Stimulated activated CD8-positive, alpha-beta memory T cell treated with anti-CD3 and anti-CD28 coated beads, Interleukin-4, amount 100 ng/mL, for 4 hours (primary cell): Measurements from ENCODE around the gene PPFIBP1.

Experiments
- DNase-seq, 2 donors: peaks; one replicate each; pipeline ENCODE4 v3.0.0-alpha.2; 2020; ENCODE audit warnings: low read depth in 2 of 2, low spot score in 1 of 2

The PPFIBP1 gene

DNA sequence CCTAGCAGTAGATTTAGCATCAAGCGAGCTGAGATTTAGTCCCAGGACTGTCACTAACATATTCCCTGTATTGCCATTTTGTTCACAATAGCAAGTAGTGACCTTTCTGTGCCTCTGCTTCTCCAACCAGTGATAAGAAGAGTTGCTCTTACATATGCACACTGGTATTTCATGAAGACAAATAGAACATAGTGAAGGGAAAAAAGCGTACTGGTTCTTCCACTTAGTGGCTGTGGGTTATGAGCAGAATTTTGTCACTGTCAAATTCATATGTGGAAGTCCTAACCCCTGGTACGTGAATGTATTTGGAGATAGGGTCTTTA lies 12.3 kb upstream of the PPFIBP1 start:
- no peak for DNase-seq

DNA sequence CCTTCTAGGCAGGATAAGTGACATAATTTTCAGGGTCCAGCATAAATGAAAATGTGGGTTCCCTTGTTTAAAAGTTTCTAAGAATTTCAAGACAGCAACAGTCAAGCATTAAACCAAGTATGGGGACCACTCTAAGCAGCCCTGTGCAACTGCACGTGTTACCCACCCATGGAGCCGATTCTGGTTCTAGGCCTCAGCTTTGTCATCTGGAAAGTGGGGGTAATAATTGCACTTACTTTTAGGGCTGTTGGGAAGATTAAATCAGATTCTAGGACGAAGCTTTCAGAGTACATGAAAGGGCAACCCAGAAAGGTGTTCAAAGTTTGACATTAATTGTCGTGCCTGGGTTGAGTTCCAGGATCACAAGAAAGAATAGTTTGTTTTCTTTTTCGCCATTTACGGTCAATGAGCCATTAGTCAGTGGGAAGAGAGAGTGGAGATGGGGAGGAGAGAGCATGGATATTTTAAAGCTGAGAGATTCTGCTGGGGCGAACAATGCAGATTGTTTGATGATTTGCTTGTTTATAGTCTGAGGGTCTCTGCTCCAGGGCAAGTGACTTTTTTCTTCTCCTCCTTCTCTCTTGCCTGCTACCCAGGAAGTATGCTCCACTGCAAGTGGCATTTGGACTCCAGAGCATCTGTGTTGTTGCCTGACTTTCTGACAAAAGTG lies 10.7 kb upstream of the PPFIBP1 start:
- DNase-seq = no peak

DNA sequence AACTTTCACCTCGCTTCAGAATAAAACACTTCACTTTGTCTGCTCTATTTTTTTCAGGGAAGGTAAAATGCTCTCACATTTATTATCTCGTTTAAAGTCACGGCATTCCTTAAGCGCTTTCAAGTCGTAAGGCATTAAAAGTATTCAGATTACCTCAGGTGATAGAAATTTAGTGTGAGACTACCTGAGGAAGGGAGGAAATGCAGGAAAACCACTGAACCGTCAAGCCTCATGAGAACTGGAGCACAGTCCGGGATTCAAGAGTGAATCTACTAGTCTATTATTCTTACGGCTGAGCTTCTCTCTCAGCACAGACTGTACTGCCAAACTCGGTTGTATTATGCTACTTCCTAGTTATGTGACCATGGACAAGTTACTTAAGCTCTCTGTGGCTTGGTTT lies 8.3 kb upstream of the PPFIBP1 start:
- no peak for DNase-seq

DNA sequence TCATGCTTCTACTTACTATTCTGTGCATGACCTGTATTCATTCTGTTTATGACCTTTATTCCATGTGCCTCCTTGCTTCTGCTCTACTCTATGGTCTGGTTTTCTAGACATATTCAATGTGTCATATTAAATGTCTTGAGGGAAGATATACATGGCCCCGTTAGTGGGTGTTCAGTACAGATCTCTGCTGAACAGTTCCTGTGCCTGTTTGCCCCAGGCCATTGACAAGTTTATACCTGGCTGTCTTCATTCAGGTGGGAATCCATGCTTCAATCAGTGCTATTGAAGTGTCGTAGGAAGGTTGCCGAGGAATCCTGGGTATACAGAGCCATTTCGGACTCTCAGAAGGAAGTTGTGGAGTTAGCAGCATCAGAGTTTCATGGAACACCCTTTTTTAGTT lies 7.4 kb upstream of the PPFIBP1 start:
- no peak for DNase-seq

DNA sequence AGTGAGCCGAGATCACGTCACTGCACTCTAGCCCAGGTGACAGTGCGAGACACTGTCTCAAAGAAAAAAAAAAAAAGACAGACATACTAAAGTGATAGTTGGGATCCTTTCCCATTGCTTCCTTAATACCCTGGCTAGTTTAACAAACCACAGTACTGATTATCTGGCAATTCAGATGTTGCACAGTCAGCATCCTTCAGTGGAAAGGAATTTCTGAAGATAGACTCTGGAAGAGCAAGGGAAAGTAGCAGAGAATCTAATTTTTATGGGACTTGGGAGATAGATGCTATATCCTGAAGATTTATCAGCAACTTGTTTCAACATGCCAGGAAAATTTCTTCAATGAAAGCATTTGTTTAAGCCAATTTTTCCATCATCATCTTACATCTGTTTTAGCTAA lies 6.5 kb upstream of the PPFIBP1 start:
- DNase-seq = no peak

DNA sequence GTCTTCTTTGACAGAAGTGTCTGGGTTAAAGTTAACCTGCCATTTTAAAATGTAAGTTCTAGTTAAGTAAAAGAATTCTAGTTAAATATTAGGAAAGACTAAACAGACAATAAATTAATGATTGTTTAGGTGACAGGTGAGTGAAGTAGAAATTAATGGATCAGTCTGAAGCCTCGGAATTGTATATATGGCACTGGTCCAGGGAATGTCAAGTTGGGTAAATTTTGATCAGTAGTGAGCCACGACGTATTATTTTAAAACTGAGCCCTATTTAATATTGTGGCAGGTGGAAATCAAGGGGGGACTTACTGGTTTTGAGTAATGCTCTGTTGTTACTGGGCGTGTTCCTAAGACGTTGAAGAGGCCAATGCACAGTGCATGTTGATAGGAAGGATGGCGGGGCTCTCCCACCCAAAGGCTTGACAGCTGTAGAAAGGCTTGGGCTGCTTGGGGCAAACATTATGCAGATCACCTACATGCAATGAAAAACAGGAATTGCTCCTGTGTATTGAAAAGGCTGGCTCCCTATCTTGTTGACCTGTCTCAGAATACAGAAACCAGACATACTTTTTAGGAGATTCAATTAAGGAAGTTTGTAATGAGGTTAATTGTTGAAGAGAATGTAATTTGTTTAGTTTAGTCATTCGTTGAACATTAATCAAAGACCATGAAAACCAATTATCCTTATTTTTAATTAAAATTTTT lies 5.9 kb upstream of the PPFIBP1 start:
- DNase-seq = no peak

DNA sequence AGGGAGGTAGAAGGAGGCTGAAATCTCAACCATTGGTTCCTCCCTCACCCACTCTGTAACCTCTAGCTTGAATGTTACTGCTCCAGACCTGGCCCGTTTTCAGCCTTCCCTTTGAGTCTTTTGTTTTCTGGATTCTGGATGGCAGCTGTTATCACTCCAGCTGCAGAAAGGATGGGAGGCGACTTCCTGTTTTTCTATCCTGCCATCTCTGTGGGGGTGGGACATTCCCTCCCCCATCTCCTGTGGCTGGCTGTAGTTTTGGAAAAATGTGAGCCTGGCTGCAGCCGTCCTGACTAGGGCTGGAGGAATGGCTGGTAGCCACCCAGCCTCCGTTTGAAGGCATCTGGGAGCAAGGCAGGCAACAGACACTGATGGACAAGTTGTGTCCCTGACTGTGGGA lies 2.9 kb upstream of the PPFIBP1 start:
- DNase-seq = no peak

DNA sequence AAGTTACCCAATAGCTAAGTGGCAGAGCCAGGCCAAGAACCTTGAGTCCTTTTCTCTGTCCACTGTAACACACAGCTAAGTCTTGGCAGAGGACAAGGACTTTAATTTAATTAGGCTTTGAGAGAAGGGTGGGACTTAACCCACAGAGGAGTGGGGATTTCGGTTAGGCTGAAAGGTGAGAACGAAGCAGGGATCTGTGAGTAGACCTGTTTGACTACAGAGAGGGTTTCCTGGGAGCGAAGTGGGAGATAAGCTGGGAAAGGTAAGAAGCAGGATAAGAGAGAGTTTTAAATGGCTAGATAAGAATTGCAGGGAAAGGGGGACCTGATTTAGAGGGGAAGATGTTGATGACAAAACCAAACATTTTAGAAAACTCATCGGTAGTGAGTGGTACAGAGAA lies 2.0 kb upstream of the PPFIBP1 start:
- no peak for DNase-seq

DNA sequence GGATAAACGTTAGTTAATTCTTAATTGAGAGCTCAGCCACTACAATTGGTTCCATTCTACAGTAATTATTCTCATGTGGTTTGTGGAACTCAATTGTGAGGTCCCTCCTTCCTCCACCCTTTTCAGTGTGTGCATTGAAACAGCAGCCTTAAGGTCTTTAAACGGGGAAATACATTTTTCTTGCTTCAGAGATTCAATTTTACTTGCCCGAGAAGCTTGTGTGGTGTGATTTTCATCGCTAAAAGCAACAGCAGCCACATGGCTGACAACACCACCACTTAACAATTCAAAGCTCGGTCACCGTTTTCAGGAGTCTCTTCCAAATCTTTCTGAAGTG lies 733 bp upstream of the PPFIBP1 start:
- no peak for DNase-seq

DNA sequence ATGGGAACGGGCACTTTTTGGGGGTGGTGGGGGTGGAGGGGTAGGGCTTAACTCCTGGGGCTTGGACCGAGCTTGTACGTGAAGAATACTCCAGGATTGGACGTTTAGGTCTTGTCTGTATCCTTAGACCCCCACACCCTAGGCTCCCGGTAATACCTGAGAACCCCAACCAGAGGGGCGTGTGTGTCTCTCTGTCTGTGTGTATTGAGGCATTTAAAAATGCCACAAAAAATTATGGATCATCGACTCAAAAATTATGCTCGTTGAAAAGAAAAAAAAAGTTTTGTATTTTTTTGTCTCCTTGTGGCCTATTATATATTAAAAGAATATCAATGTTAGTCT lies 459 bp downstream of the PPFIBP1 start:
- no peak for DNase-seq

DNA sequence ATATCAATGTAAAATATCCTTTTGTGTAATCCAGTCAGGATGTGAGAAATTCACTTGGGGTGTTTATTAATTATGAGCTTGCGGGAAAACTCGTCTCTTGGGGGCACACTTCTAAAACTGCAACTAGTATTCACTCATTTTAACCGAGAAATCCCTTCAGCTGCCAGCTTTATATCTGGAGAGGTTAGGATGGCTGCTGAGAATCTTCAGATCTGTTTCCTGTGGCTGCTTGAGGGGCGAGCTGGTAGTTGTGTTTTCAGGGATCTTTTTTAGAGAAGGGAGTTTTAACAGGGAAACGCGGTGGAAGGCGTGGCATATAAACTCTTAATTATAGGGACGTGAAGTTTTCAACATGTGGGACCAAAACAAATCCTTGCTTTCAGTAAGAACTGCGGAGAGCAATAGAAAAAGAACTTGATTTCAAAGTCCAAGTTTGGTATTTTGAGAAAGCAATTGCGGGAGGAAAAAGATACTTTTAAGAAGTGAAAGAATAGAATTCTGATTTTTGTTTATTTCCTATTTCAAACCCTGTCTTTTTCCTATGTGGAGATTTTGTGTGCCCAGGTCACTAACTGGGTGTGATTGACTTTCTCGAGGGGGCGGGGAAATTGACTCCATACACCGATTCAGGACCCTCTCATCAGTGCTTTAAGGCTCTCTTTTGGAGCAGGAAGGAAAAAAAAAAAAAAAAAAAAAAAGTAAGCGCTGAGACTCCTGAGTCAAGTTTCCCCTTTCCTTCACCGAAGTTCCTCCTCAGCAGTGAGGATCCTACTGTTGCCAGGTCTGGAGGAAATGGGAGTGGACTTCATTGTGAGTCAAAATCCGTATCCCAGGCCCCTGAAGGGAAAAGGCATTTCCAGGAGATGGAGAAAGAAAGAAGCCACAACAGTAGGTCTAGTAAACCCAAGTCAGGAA lies 1.1 kb downstream of the PPFIBP1 start:
- no peak for DNase-seq

DNA sequence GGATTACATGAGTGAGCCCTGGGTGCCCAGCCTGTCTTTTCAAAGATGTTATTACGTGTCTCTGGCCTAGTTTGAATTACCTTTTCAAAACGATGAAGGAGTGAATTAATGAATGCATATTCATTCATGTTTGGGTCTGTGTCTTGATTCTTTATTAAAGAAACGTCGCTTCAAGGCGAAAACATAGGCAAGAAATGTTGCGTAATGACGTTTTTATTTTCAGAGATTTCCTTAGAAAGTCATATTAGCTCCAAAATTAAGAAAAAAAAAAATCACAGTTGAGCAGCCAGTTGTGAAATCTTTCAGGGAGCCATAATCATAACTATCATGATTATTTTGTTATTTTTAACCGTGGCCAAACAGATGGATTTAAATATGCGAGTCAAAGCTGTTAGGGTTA lies 3.5 kb downstream of the PPFIBP1 start:
- no peak for DNase-seq

DNA sequence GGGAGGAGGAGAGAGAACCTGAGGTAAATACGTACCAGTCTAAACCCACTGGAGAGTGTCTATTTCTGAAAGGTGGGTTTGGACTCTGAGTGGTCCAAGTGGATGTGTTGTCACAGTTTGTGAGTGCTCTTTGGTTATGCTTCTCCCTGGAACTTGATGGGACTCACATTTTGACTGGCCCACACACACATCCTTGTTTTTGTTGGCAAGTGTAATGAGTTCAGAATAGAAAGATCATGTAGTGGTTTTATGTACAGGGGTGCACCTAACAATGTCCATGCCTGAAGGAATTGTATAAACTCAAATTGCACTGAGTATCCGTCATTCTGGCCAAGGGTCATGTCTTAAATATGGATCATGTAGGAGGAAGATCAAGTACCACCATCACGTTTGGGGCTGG lies 4.8 kb downstream of the PPFIBP1 start:
- DNase-seq = no peak

DNA sequence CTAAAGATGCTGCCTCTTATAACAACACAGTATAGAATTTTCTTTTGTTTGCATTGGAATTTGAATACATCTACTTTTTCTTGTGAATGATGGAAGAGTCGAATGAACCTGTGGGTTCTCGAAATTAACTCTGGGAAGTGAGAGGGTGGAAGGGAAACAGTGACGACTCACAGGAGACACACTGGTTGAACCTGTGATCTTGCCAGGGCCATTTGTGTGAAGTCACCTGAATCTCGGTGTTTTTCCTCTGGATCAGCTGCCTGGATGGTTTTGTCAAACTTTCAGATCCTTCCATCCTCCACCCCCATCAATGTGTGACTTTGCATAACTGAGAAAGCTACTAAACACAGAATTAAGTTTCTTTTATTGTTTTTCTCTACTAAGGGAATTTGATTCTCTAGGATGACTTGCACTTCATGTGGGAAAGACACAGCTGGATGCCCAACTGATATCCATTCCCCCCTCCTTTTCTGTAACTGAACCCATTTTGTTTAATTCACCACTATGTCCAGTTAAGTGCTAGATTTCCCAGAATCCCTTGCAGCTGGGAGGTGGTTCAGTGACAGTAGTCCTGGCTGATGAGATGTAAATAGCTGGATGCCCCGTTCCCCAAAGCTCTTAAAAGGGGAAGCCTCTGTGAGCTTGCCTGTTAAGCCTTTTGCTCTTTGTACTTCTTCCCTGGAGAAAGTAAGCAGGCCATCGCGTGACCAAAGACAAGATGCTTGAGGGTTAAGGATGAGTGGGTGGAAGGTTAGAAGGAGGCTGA lies 6.3 kb downstream of the PPFIBP1 start:
- DNase-seq = no peak

DNA sequence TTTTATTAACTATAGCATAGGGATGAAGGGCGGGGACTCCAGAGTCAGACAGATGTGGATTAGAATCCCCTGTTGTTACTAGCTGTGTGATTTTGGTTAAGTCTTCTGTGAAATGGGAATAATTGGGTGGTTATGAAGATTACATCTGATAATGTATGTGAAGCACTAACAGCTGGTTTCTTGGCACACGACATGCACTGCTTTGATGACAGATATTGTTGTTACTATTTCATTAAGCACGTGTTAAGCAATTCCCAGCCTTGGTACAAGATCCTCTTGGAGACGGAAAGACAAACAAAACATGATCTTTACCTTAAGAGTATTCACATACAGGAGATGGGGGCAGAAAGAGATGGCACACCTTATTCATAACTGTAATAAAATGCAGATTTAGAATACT lies 7.9 kb downstream of the PPFIBP1 start:
- DNase-seq = no peak

DNA sequence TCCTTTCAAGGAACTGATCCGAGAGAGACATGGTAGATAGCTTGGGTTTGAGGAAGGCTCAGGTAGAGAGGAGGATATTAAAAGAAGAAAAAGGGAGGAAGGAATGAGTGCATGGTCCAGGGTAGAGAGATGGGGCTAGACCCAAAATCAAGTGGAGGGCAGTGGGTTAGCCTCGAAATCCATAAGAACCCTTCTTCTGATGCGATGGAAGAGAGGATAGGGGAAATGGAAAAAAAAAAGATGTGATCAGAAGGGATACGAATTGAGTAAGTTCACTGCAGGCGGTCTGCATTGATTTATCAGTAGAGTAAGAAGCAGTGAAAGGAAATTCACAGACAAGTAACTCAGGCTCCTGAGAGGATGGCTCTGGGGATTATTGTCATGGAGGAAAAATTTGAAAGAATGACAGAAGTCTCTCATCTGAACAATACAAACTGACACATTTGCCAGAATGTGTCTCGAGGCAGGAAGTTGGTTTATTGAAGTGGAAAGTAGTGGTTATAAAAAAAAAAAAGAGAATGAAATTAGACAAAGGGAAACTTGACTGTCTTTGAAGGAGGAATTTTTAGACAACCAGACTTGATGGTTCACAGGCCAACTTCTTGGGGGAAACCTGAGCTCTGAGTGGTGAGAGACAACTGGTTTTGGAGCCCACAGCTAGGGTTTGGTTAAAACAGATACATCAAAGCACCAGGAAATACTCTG lies 10.2 kb downstream of the PPFIBP1 start:
- DNase-seq = no peak

DNA sequence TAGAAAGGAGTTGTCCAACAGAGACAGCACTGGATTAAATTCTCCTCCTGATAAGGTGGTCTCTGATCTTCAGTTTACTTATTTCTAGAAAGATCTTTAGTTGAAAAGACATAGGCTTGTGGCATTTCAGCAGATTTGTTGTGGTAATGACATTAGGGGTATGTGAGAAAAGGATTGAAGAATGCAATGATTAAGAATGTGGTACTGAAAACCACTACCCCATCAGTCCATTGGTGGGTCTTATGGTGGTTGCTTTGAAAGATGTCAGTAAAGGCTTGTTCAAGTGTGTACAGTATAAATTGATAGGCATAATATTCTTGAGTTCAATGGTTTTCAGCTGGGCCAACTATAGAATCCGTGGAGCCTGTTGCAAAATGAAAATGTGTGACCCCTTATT lies 10.8 kb downstream of the PPFIBP1 start:
- no peak for DNase-seq

DNA sequence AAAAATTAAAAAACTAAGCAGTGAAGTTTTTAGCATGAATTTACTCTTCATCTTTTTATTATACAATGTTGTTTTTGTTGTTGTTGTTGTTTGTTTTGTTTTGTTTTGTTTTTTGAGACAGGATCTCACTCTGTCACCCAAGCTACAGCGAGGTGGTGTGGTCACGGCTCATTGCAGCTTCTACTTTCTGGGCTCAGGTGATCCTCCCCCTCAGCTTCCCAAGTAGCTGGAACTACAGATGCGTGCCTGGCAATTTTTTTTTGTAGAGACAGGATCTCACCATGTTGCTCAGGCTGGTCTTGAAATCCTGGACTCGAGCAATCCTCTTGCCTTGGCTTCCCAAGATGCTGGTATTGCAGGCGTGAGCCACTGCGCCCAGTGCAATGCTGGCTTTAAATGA lies 11.3 kb downstream of the PPFIBP1 start:
- no peak for DNase-seq

DNA sequence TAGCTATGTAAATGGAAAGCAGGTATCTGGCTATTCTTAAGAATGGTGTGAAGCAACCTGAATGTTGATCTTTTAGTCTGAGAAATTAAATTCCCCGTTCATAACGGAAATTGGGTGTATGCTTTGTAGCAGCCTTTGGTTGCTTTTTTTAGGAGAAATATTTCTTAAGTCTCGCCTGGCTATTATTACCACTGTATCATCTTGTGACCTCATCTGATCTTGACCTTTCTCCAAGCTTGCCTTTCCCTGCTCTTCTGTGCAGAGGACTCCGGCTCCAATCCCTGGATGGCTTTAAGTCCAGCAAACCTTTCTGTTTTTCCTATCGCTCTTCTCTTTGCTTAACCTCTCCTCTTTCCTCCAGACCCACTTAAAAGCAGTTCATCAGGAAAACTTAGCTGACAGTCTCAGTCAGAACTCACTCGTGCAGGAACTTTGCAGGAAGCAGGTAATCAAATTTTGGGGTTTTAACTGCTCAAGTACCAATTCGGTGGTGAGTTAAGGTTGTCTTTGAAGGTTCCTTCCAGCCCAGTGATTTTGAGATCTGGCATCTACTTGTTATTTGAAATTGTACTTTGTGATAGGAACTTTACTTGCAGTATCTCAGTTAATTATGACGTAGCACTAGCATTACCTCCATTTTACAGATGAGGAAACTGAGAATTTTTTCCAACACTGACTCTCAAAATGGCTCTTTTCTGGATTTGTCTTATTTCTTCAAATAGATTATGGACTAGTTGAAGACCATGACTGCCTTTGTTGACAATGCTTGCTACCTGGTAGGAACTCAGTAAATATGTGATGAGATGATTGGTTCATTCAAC lies 14.1 kb downstream of the PPFIBP1 start:
- DNase-seq = no peak

DNA sequence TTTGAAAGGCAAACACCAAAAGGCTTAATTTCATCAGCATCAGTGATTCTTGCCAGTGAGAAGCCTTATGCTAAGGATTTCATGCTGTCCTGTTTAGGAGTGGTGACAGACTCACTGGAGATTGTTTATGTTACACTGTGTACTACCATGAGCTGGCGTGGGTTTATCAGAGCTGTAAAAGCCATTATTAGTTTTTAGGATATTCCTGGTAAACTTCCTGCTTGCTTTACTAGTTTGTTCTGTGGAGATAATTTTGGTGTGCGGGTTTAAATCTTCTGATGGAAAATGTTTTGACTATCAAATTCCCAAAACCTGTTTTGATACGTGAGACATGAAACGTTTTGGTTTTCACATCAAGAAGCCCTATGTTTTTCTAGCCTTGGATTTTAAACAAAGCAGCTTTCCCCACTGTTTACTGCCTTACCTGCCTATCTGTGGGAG lies 15.2 kb downstream of the PPFIBP1 start:
- no peak for DNase-seq
